Cardiac fibroblast (primary cell): ENCODE results near the gene TTC16.

Experiments used
- DNase-seq, 2 donors: peaks; one replicate each; pipeline versions ENCODE4 v3.0.0 to v3.0.0-alpha.2; 2010; ENCODE audit warnings: low read depth in 2 of 2
- H3K4me3 ChIP-seq, 2 donors: replicated peaks in 1 of 2; 1 replicate in 1 of 2; 2 replicates in 1 of 2; pipeline ENCODE4 v1.5.1; 2011; ENCODE audit warnings: low read depth in 2 of 2, low read length in 2 of 2, mild to moderate bottlenecking in 2 of 2, moderate library complexity in 1 of 2
- TF ChIP-seq, protein P1 (sequence below): IDR thresholded peaks from one replicate; pipeline ENCODE4 v1.5.1; 2011; ENCODE audit warnings: low read depth, mild to moderate bottlenecking, low read length, inconsistent platforms

Gene TTC16

DNA sequence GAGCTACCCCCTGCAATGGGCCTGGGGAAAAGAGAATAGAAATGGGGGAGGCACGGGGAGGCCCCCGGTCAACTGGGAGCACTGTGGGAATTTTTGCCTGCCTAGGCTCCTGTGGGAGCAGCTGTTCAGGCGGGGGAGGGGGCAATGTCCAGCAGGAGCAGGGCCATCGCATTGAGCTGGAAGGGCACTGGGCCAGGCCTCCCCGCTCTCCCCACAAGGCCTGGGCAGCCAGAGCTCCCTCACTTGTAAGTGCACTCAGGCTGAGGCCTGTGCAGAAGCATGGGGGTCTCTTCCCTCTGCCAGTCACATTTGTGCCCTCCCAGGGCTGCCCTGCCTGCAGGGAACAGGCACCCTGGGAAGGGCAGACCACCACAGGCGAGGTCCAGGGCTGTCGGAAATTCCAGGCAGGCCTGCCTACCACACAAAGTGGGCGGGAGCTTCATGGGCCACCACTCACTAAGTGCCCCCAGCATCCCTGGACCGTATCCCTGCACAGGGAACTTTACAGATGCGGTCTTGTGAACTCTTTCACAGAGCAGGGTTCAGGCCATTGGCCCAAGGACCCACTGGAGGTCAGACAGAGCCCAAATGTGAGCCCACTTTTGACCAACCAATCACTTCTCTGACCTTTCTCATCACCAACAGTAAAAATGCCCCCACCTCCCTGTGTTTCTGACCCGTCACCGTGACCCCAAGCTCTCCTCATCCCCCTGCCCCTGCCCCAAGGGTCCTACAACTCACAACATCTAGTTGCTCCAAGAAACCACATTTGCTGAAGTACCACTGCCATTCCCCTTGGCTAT is 10.1 kb upstream of the TTC16 start:
- TF ChIP-seq, protein P1, sequence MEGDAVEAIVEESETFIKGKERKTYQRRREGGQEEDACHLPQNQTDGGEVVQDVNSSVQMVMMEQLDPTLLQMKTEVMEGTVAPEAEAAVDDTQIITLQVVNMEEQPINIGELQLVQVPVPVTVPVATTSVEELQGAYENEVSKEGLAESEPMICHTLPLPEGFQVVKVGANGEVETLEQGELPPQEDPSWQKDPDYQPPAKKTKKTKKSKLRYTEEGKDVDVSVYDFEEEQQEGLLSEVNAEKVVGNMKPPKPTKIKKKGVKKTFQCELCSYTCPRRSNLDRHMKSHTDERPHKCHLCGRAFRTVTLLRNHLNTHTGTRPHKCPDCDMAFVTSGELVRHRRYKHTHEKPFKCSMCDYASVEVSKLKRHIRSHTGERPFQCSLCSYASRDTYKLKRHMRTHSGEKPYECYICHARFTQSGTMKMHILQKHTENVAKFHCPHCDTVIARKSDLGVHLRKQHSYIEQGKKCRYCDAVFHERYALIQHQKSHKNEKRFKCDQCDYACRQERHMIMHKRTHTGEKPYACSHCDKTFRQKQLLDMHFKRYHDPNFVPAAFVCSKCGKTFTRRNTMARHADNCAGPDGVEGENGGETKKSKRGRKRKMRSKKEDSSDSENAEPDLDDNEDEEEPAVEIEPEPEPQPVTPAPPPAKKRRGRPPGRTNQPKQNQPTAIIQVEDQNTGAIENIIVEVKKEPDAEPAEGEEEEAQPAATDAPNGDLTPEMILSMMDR: no peak
- no peak overlapping the region for H3K4me3 ChIP-seq
- no peak for DNase-seq

DNA sequence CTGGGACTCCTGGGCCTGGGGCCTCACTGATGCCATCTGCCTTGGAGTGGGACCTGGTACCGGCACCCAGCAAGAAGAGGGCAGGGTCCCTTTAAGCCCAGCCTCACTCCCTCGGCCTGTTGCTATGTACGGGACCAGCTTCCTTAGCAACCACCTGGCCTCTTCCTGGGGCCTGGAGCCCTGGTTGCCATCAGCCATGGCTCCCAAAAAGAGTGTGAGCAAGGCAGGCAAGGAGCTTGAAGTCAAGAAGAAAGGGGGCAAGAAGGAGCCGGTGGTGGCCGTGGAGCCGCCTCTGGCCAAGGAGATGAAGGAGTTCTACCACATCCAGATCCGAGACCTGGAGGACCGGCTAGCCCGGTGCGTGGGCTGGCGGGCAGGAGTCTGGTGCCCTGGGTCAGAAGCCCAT is 9.0 kb upstream of the TTC16 start, which contains the start of gene CFAP157:
CFAP157 (plus strand) TSS at position 153 of the 406 bp plus-strand sequence; CDS start at position 197, 44 bp downstream.
- H3K4me3 ChIP-seq: no peak within 1 kb of the TSS
- DNase-seq: peak in 1 of 2 donors; percentile 32
- TF ChIP-seq, protein P1: no peak

DNA sequence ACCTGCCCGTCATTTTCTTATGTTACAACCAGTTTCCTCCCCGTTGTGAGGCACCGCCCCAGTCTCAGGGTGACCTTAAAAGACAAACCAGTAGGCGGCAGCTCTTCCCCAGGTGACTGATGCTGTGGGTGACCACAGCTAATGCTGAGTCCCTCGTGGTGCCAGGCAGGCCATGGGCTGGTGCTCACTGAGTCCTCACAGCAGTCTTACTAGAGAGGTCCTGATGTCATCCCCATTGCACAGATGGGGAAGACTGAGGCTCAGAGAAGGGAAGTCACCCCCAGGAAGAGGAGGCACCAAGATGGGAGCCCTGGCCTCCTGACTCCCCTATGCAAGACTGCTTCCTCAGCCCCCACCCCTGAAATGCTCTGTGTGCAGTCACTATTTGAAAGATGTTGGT is 8.1 kb upstream of the TTC16 start:
- no peak overlapping the region for H3K4me3 ChIP-seq
- DNase-seq: no peak
- TF ChIP-seq, protein P1: no peak

DNA sequence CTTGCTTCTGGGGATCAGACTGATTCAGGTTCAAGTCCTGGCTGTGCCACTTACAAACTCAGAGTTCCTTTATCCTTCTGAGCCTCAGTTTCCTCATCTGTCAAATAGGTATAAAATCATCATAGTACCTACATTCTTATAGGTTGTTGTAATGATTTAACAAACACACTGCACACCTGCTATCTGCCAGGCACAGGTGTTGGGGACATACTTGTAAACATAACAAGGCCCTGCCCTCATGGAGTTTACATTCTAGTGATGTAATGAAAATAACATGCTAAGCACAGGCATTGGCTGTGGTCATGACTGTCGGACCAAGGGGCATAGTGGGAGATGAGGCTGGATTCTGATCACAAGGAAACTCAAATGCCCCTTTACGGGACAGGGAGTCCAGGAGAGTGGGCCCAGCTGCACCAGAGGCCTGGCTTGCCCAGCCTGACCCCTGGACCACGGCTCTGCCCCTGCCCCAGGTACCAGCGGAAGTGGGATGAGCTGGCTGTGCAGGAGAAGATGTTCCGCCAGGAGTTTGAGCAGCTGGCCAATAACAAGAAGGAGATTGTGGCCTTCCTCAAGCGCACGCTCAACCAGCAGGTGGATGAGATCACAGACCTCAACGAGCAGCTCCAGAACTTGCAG is 6.8 kb upstream of the TTC16 start:
- no peak overlapping the region for H3K4me3 ChIP-seq
- no peak for DNase-seq
- TF ChIP-seq, protein P1: no peak

DNA sequence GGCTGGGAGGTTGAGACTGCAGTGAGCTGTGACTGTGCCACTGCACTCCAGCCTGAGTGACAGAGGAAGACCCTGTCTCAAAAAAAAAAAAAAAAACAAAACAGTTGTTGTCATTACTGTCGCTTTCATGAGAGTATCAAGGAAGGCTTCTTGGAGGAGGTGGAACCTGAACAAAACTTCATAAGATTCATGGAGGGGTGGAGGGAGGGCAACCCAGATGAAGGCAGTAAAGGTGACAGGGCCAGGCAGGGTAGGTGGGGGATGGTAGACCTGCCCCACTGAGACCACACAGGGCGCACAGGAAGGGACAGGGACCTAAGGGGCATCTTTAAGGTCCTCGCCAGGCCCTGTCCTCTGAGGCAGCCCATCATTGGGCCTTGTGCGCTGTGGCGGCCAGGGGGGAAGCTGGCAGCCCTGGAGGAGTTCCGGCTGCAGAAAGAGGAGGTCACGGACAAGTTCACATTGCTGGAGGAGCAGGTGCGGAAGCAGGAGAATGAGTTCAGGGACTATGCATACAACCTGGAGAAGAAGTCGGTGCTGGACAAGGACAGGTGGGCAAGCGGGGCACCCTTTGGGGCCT is 5.6 kb upstream of the TTC16 start:
- TF ChIP-seq, protein P1: no peak
- no peak for DNase-seq
- no peak overlapping the region for H3K4me3 ChIP-seq

DNA sequence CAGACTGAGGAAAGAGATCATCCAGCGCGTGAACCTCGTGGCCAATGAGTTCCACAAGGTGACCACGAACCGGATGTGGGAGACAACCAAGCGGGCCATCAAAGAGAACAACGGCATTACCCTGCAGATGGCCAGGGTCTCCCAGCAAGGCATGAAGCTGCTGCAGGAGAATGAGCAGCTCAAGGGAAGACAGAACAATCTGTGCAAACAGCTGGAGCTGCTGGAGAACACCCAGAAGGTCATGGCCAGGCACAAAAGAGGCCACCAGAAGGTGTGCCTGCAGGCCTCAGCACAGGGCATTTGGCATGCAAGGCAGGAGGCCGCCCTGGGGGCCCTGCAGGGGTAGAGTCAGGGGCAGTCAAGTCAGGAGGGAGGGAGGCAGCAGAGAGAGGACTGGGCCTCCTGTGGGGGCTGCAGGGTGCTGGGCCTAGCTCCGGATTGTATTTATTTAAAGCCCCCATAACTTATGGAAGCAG is 4.6 kb upstream of the TTC16 start:
- TF ChIP-seq, protein P1: no peak
- DNase-seq: no peak
- no peak overlapping the region for H3K4me3 ChIP-seq
